Measurements from ENCODE around the gene RNF13. TPM values are rescaled to one million over a fixed set of nuclear protein-coding genes. Genes with fewer than 3 reads are reported as not detected.

The RNF13 gene
- total RNA-seq, 1 experiment from 2014 or later = 108 TPM

DNA sequence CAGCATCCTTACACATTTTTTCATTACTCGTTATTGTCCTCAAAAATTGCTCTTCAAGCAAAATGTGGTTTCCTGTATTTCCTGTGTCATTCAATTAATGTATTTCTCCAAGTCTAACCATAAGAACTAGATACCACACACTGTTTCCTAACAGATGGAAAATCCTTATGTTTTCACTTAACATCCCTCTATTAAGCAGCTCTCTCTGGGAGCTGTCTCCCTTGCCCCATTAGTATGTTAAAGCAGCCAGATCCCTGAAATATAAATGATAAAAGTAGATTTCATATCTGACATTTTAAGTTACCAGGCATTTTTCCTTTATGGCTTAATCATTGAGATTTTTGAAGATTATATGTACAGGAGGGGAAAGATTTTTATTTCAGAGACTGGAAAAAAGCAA lies 141.8 kb downstream of the RNF13 start:
- no TSS peak for BruUV-seq (replicated peaks)
- Mint-ChIP-seq H3K4me3 (ENCODE audit: low read depth, unreplicated experiment) (no peak overlapping the region), H3K36me3 (ENCODE audit: insufficient read depth, unreplicated experiment) (peaks cover 10% of the 10 kb centered on the region), H3K4me1 (ENCODE audit: low read depth, unreplicated experiment) (peaks cover 17% of the 10 kb centered on the region), H3K27me3 (ENCODE audit: unreplicated experiment) (no peaks in the 10 kb centered on the region), H3K27ac (ENCODE audit: unreplicated experiment) (no peak overlapping the region), H3K9me3 (ENCODE audit: low read depth, unreplicated experiment) (no peaks in the 10 kb centered on the region)
- intact Hi-C loops (cut with micrococcal nuclease; ENCODE audit: unreplicated experiment) = no loop called here
- no peak for DNase-seq
- CTCF ChIA-PET = no interaction called here
- TF ChIP-seq, protein P1, sequence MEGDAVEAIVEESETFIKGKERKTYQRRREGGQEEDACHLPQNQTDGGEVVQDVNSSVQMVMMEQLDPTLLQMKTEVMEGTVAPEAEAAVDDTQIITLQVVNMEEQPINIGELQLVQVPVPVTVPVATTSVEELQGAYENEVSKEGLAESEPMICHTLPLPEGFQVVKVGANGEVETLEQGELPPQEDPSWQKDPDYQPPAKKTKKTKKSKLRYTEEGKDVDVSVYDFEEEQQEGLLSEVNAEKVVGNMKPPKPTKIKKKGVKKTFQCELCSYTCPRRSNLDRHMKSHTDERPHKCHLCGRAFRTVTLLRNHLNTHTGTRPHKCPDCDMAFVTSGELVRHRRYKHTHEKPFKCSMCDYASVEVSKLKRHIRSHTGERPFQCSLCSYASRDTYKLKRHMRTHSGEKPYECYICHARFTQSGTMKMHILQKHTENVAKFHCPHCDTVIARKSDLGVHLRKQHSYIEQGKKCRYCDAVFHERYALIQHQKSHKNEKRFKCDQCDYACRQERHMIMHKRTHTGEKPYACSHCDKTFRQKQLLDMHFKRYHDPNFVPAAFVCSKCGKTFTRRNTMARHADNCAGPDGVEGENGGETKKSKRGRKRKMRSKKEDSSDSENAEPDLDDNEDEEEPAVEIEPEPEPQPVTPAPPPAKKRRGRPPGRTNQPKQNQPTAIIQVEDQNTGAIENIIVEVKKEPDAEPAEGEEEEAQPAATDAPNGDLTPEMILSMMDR (IDR thresholded peaks at IDR 0.05; ENCODE audit: unreplicated experiment) = no peak

DNA sequence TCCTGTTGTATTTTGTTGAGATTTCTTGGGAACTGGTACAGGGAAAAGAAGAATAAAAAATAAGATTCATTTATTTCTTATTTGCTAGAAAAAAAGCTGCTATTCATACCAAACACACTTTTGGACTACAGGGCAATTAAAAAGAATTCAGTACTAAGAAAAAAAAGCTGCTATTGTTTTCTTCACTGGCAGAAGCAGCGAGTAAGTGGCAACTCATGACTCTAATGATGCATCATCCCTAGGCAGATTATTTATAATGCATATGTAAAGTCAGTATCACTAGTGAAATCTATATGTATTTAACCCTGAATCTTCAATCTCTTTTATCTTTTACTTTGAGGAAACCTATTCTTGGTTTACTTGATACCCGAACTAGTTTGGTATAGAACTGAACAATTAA lies 142.4 kb downstream of the RNF13 start:
- BruUV-seq (replicated peaks) = no TSS peak
- no peak for DNase-seq
- Mint-ChIP-seq H3K27me3 (ENCODE audit: unreplicated experiment) (no peaks in the 10 kb centered on the region), H3K27ac (ENCODE audit: unreplicated experiment) (no peak overlapping the region), H3K4me1 (ENCODE audit: low read depth, unreplicated experiment) (peaks cover 17% of the 10 kb centered on the region), H3K9me3 (ENCODE audit: low read depth, unreplicated experiment) (no peaks in the 10 kb centered on the region), H3K4me3 (ENCODE audit: low read depth, unreplicated experiment) (no peak overlapping the region), H3K36me3 (ENCODE audit: insufficient read depth, unreplicated experiment) (peaks cover 16% of the 10 kb centered on the region)
- intact Hi-C loops (cut with micrococcal nuclease; ENCODE audit: unreplicated experiment) = no loop called here
- CTCF ChIA-PET = no interaction called here
- TF ChIP-seq, protein P1 (IDR thresholded peaks at IDR 0.05; ENCODE audit: unreplicated experiment) = no peak

DNA sequence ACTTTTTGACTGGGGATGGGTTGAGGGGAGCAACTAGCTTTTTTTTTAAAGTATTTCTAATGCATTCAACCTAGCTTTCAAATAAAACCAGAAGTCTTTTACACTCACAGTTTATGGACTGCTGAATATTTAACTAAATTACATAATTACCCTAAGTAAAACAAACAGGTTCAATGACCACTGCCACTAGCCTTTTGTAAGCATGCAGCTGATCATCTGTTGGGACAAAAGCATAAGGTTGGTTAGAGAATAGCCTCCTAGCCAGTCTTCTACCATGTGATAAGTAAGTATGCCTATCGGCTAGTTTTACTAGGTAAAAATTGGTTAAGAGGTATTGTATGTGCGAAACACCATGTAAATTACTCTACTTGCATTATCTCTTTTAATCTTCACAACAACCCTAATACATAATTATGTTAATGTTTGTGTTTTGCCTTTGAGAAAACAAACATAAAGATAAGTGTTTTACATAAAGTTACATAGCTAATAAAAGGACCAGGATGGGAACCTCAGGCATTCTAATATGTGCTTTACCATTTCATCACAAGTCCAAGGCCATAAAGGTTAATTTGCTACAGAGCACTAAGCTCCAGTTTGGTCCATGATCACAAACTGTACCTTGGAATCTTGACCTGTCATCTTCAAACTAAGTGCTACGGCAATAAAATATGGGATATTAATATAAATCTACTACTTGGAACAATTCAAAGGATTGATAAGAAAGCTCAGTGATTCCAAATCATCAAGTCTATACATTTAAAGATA lies 144.5 kb downstream of the RNF13 start:
- H3K4me3 Mint-ChIP-seq (ENCODE audit: low read depth, unreplicated experiment) = no peak overlapping the region
- H3K9me3 Mint-ChIP-seq (ENCODE audit: low read depth, unreplicated experiment) = no peaks in the 10 kb centered on the region
- no peak overlapping the region for H3K27ac Mint-ChIP-seq (ENCODE audit: unreplicated experiment)
- no TSS peak for BruUV-seq (replicated peaks)
- intact Hi-C loops (cut with micrococcal nuclease; ENCODE audit: unreplicated experiment) = no loop called here
- TF ChIP-seq, protein P1 (IDR thresholded peaks at IDR 0.05; ENCODE audit: unreplicated experiment) = no peak
- no peak for DNase-seq
- no peaks in the 10 kb centered on the region for H3K27me3 Mint-ChIP-seq (ENCODE audit: unreplicated experiment)
- CTCF ChIA-PET = interaction anchor here (1.6 kb wide), 1 partner anchor 11 kb away, joined by 3 read pairs; no protein-coding TSS in a partner anchor
- peaks cover 26% of the 10 kb centered on the region for H3K36me3 Mint-ChIP-seq (ENCODE audit: insufficient read depth, unreplicated experiment)
- peaks cover 17% of the 10 kb centered on the region for H3K4me1 Mint-ChIP-seq (ENCODE audit: low read depth, unreplicated experiment)

DNA sequence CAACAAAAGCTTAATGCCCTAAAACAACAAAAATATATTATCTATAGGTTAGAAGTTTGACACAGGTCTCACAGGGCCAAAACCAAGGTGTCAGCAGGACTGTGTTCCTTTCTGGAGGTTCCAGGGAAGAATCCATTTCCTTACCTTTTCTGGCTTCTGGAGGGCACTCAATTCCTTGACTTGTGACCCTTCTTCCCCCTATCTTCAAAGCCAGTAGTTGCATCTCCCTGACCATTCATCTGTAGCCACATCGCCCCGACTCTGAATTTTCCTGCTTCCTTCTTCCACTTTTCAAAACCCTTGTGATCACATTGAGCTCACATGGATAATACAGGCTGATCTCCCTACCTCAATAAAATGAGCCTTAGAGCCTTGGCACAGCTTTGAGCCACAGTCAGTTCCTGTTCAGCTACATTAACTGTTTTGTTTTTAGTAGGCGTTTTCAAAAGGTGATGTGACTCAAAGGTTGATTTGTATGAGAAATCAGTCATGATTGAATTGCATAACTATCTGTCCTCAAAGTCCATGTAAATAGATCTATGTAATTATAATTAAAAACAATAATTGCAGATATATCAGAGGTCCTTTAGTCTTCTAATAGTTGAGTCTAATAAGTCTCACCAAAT lies 145.3 kb downstream of the RNF13 start:
- Mint-ChIP-seq H3K27me3 (ENCODE audit: unreplicated experiment) (no peaks in the 10 kb centered on the region), H3K4me1 (ENCODE audit: low read depth, unreplicated experiment) (peaks cover 18% of the 10 kb centered on the region), H3K27ac (ENCODE audit: unreplicated experiment) (peak overlapping the region; percentile 5), H3K4me3 (ENCODE audit: low read depth, unreplicated experiment) (no peak overlapping the region), H3K9me3 (ENCODE audit: low read depth, unreplicated experiment) (no peaks in the 10 kb centered on the region), H3K36me3 (ENCODE audit: insufficient read depth, unreplicated experiment) (peaks cover 26% of the 10 kb centered on the region)
- CTCF ChIA-PET = interaction anchor here (1.6 kb wide), 1 partner anchor 12 kb away, joined by 3 read pairs; no protein-coding TSS in a partner anchor
- no TSS peak for BruUV-seq (replicated peaks)
- TF ChIP-seq, protein P1 (IDR thresholded peaks at IDR 0.05; ENCODE audit: unreplicated experiment) = no peak
- no peak for DNase-seq
- intact Hi-C loops (cut with micrococcal nuclease; ENCODE audit: unreplicated experiment) = no loop called here
